GM19455 (cell line): ENCODE measurements around the gene TBC1D5.

Source experiments
- ATAC-seq: cut with Tn5 transposase; IDR thresholded peaks from one replicate; pipeline ENCODE4 v1.9.1; 2021; ENCODE audit not compliant: unreplicated experiment

Gene TBC1D5

GRCh38 chr3:17314171-17314570 is 428.3 kb downstream of the TBC1D5 start:
- no peak for ATAC-seq

- no peak for ATAC-seq
Observed at GRCh38 chr3:17313746-17314145, 428.7 kb downstream of the TBC1D5 start.

DNA sequence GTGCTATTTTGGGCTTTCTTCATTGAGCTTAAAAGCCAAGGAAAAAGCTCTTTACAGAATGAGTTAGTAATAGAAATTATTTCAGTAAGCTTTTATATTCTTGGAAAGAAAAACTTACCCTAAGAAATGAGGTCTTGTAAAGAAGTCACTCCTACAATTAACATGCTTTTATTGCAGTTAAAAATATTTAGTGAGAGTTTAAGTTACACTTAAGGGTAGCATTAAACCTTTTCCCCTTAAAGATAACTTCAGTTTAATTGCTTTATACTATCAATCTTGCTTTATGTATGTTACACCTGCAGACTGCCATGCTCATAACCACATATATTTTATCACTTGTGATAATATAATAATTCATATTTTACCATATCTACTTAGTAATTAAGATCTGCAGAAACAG is 431.4 kb downstream of the TBC1D5 start:
- ATAC-seq, result no peak

- ATAC-seq, result no peak
Observed at GRCh38 chr3:17307887-17308286, 434.5 kb downstream of the TBC1D5 start.

DNA sequence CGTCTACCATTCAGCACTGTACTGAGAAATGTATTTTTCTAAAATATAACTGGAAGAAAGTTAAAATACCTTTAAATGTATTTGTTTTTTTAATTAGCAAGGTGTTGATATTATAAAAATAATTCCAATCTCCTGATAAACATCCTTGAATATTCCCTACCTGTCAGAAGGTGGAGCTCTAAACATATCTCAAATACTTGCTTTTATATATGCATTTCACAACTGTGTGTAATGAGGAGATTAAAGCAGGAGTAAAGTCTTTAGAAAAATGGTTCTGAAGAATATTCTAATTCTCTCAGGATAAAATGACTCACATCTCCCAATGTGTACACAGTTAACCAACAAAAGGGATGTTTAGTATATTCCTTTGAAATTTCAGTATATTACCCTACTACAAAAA is 434.9 kb downstream of the TBC1D5 start:
- ATAC-seq, result no peak

DNA sequence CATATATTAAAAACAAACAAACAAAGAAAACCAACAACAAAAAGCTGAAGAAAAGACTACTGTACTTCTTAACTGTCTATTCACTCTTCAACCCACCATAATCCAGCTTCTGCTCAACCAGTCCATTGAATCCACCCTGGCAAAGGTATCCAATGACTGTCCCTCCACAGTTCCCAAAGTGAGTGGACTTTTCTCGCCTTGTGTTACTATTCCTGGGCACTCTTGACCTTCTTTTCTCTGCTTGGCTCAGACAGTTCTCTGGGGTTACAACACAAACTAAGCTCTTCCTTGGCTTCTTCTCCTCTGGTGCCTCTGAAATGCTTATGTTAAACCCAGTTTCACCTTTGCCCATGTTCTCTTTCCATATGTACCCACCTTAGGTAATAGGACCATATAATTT is 437.5 kb downstream of the TBC1D5 start:
- no peak for ATAC-seq

- ATAC-seq, result no peak
Observed at GRCh38 chr3:17302774-17303173, 439.7 kb downstream of the TBC1D5 start.

- no peak for ATAC-seq
Observed at GRCh38 chr3:17302170-17302569, 440.3 kb downstream of the TBC1D5 start.

- ATAC-seq, result no peak
Observed at GRCh38 chr3:17301271-17301670, 441.2 kb downstream of the TBC1D5 start.

DNA sequence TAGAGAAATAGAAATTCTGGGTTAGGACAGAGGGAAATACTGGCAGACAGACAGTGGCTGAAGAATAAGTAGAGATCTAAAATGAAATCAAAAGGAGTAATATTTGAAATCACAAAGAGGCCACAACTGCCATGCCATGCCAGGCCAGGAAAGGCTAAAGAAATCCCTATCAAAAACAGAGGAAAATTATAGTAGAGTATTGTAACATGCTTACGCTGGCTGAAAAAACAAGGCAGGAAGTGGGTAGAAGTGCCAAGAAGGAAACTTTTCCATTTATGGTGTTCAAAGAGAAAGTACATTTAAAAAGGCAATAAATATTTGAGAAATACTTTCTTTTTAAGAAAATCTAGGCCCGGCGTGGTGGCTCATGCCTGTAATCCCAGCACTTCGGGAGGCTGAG is 442.0 kb downstream of the TBC1D5 start:
- no peak for ATAC-seq

GRCh38 chr3:17298038-17298437 is 444.4 kb downstream of the TBC1D5 start:
- no peak for ATAC-seq

DNA sequence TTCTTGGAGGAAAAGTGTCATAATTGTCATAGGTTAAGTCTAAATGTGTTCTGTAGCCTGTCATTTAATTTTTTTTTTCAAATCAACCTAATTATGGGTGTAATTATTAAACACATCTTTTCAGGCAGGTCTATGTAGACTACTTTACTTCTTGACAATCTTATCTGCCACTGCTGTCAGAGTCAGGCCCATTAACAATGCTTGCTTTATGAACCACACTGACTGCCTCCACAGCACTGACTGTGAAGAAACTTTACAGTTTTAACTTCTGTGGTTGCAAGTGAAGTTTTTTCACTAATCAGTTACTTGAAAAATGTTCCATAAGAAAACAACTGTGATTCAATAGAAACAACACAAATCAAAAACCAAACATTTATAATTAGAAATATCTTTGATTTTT is 449.9 kb downstream of the TBC1D5 start:
- no peak for ATAC-seq

DNA sequence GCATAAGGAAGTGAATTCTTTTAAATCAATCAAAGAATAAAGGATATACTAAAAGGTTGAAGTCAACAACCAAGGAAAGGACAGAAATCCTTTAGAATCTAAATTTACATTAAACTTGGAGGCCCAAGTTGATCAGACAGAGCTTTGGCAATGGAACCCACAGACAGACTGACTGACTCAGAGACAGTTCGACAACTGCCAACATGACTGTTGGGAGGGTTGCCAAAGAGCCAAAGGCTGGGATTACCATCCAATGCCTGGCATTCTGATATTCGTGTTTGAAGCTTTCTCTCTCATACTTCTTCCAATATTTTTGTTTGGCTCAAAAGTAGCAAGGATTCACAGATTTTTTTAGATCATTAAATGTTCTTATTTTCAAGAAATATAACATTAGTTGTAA is 451.5 kb downstream of the TBC1D5 start:
- no peak for ATAC-seq

DNA sequence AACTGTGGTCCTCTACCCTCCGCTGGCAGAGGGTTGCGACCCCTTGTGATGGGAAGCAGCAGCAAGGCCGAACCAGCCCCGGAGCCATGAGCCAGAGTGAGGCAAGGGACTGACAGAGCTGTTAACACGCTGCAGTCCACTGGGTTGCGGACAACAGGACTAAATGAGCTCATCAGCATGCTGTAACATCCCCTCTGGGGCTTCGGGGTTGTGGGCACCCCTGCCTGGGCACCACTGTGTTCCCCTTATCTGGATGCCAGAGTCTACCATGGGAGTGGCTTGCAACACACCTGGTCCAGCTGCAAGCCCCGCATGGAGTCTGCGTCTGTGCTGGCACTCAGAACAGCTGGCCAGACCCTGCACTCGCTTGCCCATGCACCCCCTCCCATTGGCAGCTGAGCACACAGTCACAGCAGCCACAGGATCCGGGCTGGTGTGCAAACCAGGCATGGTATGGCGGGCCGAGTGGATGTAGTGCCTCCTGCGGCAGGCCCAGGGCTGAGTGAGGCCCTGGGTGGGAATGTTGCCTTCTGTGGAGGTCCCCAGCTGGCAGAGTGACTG is 453.5 kb downstream of the TBC1D5 start:
- no peak for ATAC-seq

DNA sequence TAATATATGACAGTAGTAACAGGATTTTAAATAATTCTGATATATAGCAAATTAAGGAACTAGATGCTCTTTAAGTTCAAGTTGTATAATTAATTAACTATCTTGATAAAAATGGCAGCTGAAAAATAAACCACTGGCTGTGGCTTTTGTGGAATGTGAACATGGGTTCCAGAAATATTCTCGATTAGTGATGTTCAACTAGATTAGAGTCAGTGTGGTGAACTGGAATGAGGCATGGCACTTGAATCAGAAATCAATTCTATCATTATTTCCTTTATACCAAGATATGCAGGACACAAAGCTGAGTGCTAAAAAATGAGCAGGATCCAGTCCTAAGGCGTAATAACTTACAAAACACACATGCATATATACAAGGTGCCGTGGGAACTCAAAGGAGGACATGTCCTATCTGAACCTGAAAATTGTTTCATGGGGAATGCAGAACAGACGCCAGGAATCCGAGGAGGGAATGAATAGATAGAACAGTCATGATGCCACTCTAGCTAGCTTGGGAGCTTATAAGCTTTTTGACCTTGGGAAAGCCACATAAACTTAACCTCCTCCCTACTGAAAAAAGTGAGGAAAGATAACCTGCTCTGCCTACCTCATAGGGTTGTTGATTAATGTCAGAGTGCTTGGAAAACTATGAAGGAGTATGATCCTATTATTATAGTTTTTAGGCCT is 455.3 kb downstream of the TBC1D5 start:
- no peak for ATAC-seq

GRCh38 chr3:17278006-17278405 is 464.4 kb downstream of the TBC1D5 start:
- no peak for ATAC-seq

GRCh38 chr3:17266846-17267245 is 475.6 kb downstream of the TBC1D5 start:
- ATAC-seq, result no peak

- ATAC-seq, result no peak
Observed at GRCh38 chr3:17261627-17262369, 480.6 kb downstream of the TBC1D5 start.

DNA sequence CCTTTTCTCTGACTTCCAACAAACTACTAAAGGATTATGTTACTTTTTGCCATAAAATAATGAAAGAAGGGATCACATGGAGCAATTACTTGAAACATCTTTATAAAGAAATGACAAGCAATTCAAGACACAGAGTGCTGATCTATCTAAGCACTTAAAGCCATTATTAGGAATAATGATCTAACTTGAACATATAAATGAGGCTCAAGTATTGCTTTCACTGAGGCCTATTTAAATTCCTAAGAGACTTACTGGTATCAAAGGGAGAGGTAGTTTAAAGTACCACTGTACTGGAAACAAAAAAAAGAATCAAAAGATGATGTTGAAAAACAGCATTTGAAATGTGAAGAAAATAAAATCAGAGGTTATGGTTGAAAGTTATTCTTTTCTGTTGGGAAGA is 482.2 kb downstream of the TBC1D5 start:
- ATAC-seq, result no peak

GRCh38 chr3:17259685-17260084 is 482.7 kb downstream of the TBC1D5 start:
- no peak for ATAC-seq

- no peak for ATAC-seq
Observed at GRCh38 chr3:17258823-17259436, 483.5 kb downstream of the TBC1D5 start.

GRCh38 chr3:17257269-17257668 is 485.2 kb downstream of the TBC1D5 start:
- no peak for ATAC-seq
